NCI-H146 treated with DMSO at 0.1 percent for 48 hours (cell line): Measurements from ENCODE around the gene MAP4K2.

Experiments used
- DNase-seq: peaks from one replicate; lab custom pipeline; 2025; ENCODE audit not compliant: unreplicated experiment; lab: John Stamatoyannopoulos, UW

Gene MAP4K2

DNA sequence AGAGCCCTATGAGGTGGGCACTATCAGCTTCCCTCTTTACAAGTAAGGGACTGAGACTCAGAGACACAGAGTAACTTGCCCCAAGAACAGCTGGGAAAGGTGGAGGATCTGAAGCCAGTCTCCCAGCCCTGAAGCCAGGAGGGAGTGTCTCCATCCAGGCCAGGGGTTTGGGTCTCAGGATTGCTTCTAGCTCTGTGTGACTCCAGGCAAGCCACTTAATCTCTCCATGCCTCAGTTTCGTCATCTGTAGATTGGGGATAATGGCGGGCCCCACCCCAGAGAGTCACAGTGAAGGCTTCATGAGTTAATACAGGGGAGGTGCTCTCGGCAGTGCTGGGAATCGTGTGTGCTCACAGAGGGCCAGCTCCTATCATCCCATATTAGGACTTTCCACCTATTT is 10.5 kb downstream of the MAP4K2 start:
- DNase-seq, result no peak

DNA sequence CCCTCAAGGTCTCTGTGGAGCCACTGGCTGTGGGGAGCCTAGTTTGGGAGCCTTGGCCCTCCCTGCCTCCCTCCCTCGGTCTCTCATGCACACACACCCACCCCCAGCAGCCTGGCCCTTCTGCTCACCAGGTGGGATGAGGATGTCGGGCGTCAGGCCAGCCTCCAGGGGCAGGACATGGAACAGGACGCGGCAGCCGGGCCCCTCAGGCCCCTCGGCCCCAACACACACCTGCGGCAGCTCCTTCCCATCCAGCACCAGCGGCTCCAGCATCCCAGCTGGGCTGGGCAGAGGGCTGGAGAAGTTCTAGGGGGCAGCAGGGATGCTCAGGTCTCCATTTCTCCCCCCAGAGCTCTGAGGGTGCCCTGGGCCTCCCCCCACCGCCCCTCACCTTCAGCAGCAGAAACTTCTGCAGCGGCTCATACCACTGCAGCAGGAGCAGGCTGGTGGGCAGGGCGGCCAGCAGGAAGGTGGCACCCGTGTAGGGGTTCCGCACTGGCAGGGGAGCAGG is 11.2 kb downstream of the MAP4K2 start:
- no peak for DNase-seq

DNA sequence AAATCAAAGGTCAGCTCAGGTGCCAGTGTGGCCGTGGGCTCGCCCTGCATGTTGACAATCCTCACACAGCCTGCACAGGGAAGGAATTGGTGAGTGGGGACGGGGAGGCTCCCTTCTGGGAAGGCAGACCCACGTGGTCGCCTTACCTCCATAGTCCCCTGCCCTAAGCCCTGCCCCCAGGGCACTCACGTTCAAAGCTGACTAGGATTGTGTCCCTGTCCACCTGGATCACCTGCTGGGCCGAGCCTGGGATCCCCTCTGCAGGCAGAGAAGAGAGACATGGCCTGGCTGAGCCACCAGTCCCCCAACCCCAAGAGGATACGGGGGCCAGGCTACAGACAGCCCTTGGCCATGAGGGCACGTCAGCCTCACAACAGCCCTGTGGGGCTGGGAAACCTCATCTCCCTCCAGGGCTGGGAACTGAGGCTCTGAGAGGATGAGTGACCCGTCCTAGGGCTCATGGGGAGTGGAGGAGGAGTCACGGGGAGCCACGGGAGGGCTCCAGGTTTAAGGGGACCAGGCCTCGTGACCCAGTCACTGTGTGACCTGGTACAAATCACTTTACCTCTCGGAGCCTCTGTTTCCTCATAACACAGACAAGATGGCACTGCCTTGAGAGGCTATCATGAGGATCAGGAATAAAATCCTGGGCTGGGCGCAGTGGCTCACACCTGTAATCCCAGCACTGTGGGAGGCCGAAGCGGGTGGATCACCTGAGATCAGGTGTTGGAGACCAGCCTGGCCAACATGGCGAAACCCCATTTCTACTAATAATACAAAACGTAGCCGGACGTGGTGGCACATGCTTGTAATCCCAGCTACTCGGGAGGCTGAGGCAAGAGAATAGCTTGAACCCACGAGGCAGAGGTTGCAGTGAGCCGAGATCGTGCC is 12.6 kb downstream of the MAP4K2 start:
- no peak for DNase-seq

DNA sequence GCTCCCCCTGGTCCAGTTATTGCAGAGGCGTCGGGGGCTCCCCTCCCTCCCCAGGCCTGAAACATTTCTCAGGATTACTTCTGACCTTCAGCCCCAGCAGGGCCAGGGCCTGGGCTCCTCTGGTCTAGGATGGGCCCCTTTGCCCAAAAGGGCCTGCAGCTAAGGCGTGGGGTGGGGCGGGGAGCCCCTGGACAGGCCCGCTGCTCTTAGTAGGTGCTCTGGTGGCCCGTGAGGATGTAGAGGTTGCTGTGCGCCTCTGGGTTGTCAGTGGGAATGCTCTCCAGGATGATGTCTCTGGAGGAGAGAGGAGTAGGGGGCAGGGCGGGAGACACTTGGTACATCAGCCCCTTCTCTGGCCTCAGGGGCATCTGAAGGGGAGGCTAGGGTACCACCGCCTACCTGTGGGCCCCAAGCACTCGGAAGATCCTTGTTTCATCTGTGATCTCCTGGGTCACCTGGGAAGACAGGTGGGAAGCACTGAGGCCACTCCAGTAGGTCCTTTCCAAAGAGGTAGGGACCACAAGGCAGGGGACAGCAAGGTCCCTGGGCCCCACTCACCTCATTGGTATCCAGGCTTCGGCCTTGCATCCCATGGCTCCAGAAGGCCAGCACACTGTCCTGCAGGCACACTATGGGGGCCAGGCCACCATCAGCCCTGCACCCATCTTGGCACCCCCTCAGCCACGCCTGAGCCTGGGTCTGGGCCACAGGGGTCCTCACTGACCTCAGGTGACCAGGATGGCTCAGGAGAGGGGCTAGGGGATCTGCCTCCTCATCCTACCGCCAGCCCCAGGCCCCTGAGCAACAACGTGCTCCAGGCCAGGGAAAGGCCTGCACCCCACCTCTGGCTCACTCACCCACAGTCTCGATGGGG is 13.4 kb downstream of the MAP4K2 start:
- DNase-seq, result no peak

DNA sequence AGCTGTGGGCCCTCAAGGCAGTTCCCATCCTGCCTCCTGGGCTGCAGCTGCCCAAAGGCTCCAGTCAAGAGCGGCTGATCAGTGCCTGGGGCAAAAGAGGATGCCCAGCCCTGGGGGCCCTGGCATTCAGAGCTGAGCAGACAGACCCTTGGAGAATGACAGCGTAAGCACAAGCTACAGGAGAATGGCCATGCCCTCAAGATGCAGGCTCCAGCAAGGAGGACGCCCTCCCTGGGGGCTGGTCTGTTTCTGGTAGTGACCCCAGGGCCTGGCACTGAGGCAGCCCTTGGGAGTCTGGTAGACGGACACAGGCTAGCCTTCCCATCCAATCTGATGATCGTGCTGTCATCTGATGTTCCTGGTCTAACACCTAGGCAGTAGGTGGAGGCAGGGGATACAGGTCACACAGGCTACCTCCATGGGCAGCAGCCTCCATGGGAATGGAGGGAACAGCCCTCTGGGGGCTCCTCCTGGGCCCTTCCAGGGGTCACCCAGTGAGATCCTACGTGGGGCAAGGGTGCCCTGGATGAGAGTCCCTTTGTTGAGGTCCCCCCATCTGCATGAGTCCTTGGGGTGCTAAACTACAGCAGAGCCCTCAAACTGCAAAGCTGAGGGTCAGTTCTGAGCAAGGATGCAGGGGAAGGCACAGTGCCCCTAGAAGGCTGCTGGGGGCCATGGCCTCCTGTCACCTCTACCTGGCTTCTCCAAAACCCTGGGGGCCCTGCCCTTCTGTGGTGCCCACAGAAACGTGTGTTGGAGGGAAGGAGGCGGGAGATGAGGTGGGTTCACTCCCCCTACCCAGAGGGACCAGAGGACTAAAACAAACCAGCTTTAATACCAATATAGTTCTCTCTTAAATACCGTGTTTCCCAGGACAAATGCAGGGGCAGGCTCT is 14.4 kb downstream of the MAP4K2 start:
- DNase-seq, result no peak

DNA sequence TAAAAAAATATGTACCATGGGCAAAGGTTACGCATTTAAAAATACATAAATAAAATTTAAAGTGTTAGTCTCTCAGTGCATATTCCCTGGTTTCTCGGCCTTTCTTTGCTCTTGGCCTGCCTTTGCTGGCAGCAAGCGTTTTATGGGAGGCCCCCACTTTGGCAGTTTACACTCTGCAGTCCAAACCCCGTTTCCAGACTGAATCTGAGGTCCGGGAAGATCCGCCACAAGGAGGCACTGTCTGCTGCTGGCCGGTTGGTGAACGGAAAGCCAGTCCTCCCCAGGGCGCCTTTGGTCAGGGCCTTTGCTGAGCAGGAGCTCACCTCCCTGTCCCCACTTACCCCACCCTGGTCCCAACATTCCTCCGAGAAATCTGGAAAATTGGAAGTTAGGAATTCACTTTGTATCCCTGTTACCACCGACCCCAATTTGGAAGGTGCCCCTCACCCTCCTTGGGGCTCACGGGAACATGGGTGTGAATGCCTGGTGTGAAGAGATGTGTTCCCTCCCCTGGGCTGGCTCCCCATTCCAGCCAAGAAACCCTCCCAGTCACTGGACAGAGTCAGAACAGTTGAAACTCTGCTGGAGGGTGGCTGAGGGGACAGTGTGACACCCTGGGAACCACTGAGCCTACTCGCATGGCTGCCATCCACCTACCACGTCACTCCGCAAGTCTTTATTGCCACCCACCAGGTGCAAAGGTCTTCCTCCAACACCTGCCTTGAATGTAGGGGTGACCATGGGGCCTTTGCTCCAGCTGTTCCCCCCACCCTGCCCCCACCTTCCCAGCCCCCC is 15.3 kb downstream of the MAP4K2 start:
- no peak for DNase-seq

DNA sequence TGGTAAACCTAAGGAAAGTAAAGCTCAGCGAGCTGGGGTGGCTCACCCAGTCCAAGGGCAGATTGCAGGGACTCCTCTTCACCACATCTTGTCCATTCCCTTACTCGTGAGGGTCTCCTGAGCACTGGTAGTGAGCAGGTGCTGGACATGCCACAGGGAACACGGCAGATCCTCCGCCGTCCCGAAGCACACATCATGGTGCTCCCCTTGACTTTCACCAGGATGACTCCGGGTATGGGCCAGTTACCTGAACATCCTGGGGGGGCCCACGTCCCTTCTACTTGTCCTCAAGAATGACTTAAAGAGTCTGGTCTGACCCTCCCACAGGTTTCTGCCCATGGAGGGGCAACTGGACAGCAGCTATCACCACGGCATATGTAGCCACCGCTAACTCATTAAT is 16.7 kb downstream of the MAP4K2 start:
- no peak for DNase-seq

DNA sequence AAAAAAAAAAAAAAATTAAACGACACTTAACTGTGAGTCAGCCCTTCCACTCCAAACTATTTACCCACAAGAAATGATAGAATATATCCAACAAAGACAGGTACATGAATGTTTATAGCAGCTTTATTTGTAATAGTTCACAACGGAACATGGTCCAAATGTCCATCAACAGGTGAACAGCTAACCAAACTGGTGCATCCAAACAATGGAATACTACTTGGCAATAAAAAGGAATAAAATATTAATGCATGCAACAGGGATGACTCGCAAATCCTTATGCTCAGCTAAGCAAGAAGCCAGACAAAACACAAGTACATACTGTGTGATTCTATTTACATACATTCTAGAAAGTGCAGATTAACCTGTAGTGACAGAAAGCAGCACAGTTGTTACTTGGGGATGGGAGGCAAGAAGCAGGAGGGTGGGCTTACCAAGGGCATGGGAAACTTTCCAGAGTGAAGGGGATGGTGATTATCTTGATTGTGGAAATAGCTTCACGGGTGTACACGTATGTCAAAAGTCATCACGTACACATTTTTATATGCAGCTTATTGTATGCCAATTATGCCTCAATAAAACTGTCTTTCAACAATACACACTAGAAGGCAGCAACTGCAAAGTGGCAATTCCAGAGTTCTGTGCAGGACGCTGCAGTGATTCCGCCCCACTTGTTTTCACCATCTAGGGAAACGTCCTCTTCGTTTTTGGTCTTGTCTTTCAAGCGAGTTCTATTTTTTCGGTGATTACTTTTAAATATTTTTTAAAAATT is 18.0 kb downstream of the MAP4K2 start:
- no peak for DNase-seq

DNA sequence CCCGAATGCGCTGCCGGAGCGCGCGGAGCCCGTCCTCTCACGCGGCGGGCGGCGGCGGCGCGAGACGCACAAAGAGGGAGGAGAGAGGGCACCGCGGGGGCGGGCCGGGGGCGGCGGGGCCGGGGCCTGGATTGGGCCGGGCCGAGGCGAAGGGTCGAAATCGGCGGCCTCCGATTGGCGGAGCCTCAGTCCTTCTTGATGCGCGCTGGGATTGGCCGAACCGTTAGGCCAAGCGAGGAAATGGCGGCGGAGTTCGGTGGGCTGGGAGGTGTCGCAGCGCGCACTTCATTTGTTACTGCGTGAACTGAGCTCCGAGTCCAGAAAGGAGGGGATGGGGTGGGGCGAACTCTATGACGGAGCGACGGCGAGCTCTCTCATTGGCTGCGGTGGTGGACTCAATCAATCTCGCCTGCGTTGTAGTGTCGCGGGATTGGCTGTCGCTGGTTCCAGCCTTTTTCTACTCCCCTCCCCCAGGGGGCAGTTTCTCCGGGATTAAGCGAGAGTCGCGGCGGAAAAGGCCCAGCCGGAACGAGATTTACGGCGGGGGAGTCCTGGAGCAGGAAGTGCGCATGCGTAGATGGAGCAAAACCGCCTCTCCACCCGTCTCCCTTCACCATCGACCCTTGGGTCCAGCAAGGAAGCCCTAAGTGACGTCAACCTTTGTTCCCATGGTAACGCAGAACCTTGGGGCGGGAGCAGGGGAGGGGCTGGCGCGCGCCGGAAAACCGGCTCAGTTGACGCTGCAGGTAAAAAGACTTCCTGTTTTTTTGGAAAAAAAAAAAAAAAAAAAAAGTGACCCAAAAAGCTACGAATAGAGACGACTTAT is 24.3 kb downstream of the MAP4K2 start, which contains the start of gene SF1:
TSS of gene SF1 (minus strand) at position 70 of the 826 bp plus-strand sequence. CDS start 150 bp downstream, outside the sequence.
- DNase-seq, result peak; percentile 99

DNA sequence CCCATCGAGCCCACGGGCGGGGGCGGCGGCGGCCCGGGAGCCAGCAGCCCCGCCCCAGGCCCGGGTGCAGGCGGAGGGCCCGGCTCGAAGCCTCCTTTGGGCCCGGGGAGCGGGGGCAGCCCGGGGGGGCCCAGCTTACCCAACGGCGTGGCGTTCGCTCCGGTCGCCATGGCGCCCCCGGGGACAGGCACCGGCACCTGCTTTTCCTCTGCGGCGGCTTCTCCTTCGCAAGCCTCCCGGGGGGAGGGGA is 24.9 kb downstream of the MAP4K2 start:
- DNase-seq, result no peak

DNA sequence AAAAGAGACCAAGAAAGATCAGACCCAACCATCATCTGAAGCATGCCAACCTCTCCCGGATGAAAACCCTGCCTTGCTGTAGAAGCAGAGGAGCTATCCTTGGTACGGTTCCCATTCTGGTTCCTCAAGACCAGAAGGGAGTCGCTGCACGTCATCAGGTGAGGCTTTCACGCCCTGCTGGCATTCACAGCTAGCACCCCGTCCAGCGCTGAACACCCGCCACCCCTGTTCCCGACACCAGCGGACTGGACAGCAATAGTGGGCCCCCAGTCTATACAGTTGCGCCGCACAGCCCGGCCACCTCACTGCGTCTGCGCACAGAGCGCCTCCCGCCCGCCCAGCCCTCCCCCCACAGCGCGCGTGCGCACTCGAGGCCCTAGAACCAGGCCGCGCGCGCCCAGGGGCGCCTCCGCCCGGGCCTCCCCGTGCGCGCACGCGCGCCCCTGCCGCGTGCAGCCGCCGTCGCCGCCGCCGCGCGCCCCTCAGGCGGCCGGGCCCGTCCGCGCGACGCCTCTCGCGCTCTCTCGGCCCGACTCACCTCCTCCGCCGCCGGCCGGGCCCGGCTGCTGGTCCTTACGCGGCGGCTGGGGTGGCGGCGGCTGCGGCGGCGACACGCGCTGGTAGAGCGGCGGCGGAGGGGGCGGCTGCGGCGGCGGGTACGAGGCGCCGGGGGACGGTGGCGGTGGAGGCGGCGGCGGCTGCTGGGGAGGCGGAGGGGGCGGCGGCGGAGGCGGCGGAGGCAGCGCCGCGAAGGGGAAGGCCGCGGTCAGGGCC is 25.4 kb downstream of the MAP4K2 start:
- DNase-seq, result peak; percentile 36

DNA sequence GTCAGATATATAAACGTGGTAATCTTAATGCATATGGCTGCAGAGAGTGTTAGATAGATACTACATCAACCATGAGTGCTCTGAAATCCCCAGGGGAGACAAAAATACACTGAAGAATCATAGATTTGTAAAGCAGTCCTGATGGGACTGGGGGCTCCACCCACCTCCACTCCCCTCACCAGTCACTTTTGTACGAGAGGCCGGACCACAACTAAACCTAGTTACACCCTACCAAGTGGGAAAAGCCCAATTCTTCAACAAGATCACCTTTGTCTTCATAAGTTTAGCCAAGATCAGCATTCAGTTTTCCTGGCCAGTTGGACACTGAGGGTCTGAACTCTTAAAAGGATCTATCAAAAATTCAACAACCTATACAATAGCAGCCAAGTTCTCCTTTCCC is 26.1 kb downstream of the MAP4K2 start:
- DNase-seq, result no peak

DNA sequence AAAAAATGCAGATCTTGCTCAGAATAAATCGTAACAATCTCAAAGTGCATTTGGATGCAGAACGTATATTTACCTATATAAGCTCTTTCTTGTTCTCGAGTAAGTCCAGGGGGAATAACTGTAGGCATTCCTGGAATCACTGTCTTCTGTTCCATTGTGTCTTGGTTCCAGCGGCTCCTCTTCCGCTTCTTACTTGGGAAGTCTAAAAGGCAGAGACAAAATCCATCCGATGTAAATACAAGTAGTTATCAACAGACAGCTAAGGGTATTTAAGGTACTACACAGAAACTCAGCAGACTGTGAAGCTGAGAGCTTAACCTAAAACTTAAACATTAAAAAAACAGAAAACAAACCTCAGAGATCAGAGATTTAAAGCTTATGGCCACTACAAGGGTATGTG is 26.6 kb downstream of the MAP4K2 start:
- DNase-seq, result no peak

DNA sequence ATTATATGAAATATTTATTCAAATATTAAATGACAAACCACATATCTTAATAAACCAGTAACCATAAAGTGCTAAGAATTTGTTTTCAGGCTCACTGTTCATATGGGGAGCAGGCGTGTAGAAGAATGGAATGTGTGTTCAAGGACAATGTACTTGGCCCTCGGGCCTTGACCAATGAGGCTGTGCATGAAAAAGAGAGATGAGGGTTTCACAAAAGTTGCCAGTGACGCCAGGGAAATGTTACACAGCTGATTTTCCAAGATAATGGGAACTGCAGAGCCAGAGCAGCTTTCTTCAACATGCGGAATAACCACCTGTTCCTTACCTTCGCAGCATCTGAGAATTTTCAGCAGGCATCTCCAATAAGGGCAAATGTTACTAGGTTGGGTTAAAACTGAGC is 28.9 kb downstream of the MAP4K2 start:
- no peak for DNase-seq

DNA sequence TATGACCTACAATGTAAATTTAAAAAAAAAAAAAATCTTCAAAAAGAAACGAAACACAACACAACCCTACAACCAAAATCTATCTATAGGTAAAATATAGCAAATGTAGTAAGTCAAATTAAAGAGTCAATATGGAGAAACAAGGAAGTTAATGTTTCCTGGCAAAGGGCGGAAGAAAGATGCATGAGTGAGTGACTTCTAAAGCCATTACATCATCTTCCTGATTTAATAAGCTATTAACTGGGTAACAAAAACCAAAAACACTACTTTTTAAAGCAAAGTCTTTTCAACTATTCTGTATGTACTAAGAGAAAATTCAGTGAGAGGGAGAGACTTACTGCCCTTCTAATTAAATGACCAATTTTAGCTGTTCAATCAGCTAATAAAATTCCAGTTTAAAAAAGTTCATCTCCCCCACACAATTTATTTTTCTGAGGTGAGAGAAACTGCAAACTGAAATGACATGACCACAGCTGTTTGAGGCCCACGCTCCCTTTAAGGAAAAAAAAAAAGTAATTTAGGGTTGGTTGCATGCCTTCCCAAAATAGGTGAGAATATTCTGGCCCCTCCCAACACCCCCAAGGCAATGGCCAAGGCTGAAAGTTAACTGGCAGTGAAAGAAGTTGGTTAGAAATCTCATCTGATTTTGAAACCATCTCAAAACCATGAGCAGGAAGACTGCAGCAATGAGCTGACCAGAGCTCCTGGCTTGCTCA is 30.6 kb downstream of the MAP4K2 start:
- no peak for DNase-seq

DNA sequence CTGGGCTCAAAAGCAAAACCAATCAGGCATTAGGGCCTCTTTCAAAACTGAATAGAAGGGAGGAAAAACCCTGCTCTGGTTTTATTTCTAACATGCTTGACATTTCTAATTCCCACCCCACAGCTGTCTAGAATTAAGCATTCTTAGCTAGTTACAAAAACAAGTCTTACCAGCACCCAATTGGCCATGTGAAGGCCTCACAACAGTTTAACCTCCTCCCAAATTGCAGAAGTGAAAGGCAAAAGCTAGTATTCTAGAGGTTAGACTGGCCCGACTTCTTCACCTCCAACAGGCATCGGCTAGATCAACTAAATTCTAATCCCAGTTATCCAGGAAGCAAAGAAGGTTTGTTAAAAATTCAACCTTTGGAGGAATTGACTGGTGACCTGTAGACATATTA is 31.2 kb downstream of the MAP4K2 start:
- DNase-seq, result no peak

DNA sequence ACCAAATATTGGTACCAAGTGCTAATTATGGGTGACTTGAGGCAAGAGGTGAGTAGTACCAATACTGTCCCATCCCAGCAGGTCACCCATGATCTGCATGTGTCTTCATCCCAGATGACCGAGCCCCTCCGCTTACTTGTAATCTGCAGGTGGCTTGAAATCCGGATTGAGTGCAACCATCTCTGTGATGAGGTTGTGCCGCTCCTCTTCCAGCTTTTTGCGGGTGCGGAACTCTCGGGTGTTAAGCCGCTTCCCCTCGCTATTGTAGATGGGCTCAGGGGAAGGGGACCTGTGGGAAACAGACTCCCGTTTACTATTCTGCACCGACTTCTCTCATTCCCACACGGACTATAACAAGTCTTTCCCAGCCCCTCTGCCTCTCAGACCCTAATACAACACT is 32.9 kb downstream of the MAP4K2 start:
- no peak for DNase-seq
